Astrocyte (in vitro differentiated cells and primary cell): Measurements from ENCODE around the gene DIAPH2. TPM values are rescaled to one million over a fixed set of nuclear protein-coding genes. Genes with fewer than 3 reads are reported as not detected.

Source experiments
- DNase-seq: peaks from one replicate; pipeline ENCODE4 v3.0.0-alpha.2; 2010; ENCODE audit warnings: low read depth
- FAIRE-seq: peaks from 2 replicates; lab custom pipeline; 2011; peaks lifted over from hg19 to GRCh38; lab: Jason Lieb, UNC
- H2AFZ ChIP-seq: 2 replicates; pipeline ENCODE4 v1.6.0; 2012; ENCODE audit warnings: low read depth, low read length, inconsistent platforms
- H3K27ac ChIP-seq: 2 replicates; pipeline ENCODE4 v1.5.1; 2011; ENCODE audit warnings: low read depth, low read length, inconsistent platforms
- H3K27me3 ChIP-seq: 2 replicates; pipeline ENCODE4 v1.6.0; 2011; ENCODE audit warnings: low read length, inconsistent platforms; ENCODE audit not compliant: insufficient read depth
- H3K36me3 ChIP-seq: 2 replicates; pipeline ENCODE4 v1.5.1; 2011; ENCODE audit warnings: low read length, inconsistent platforms; ENCODE audit not compliant: insufficient read depth
- H3K4me1 ChIP-seq: 2 replicates; pipeline ENCODE4 v1.5.1; 2011; ENCODE audit warnings: low read length, inconsistent platforms; ENCODE audit not compliant: insufficient read depth
- H3K4me2 ChIP-seq: 2 replicates; pipeline ENCODE4 v1.6.0; 2012; ENCODE audit warnings: low read length, inconsistent platforms
- H3K4me3 ChIP-seq: 2 replicates; pipeline ENCODE4 v1.5.1; 2011; ENCODE audit warnings: low read depth, mild to moderate bottlenecking, low read length, inconsistent platforms; ENCODE audit not compliant: insufficient read depth
- H3K79me2 ChIP-seq: 2 replicates; pipeline ENCODE4 v1.6.0; 2012; ENCODE audit warnings: mild to moderate bottlenecking, low read length, inconsistent platforms; ENCODE audit not compliant: insufficient read depth
- H3K9ac ChIP-seq: 2 replicates; pipeline ENCODE4 v1.6.0; 2012; ENCODE audit warnings: mild to moderate bottlenecking, low read length, inconsistent platforms
- H3K9me3 ChIP-seq: 2 replicates; pipeline ENCODE4 v1.5.1; 2012; ENCODE audit warnings: low read depth, mild to moderate bottlenecking, low read length, inconsistent platforms; ENCODE audit not compliant: insufficient read depth
- H4K20me1 ChIP-seq: 2 replicates; pipeline ENCODE4 v1.6.0; 2012; ENCODE audit warnings: low read length, inconsistent platforms; ENCODE audit not compliant: insufficient read depth
- H3K27ac Mint-ChIP-seq: one replicate; pipeline ENCODE4 v1.8.0; 2021; ENCODE audit warnings: mild to moderate bottlenecking, mixed read lengths; ENCODE audit not compliant: unreplicated experiment
- H3K27me3 Mint-ChIP-seq: one replicate; pipeline ENCODE4 v1.8.0; 2021; ENCODE audit warnings: low read depth, mixed read lengths; ENCODE audit not compliant: unreplicated experiment
- H3K36me3 Mint-ChIP-seq: one replicate; pipeline ENCODE4 v1.8.0; 2021; ENCODE audit warnings: low read depth, mixed read lengths; ENCODE audit not compliant: unreplicated experiment
- H3K4me1 Mint-ChIP-seq: one replicate; pipeline ENCODE4 v1.8.0; 2021; ENCODE audit warnings: low read depth, mixed read lengths; ENCODE audit not compliant: unreplicated experiment
- H3K4me3 Mint-ChIP-seq: one replicate; pipeline ENCODE4 v1.8.0; 2021; ENCODE audit warnings: mild to moderate bottlenecking, moderate library complexity, mixed read lengths; ENCODE audit not compliant: unreplicated experiment
- H3K9me3 Mint-ChIP-seq: one replicate; pipeline ENCODE4 v1.8.0; 2021; ENCODE audit warnings: mild to moderate bottlenecking, mixed read lengths; ENCODE audit not compliant: unreplicated experiment
- CTCF ChIP-seq: IDR thresholded peaks from 2 replicates; pipeline ENCODE4 v1.5.1; 2011; ENCODE audit warnings: low read depth, mild to moderate bottlenecking, inconsistent platforms, low read length, moderate library complexity; ENCODE audit not compliant: insufficient read depth
- EZH2 ChIP-seq: IDR thresholded peaks from 2 replicates; pipeline ENCODE4 v1.6.1; 2012; ENCODE audit warnings: mild to moderate bottlenecking, low read length, inconsistent platforms; ENCODE audit not compliant: insufficient read depth
- total RNA-seq: library from RNA; stranded (reverse); gene quantifications from 2 replicates; pipeline ENCODE4 v1.2.1, GENCODE V29; 2021

Gene DIAPH2
- total RNA-seq, 1 donor from 2014 or later, result 9.8 TPM

- FAIRE-seq (no peak), DNase-seq (no peak)
- Histone ChIP-seq H3K27ac (no peak overlapping the region), H3K9me3 (no peaks in the 10 kb centered on the region), H4K20me1 (no peaks in the 10 kb centered on the region), H3K27me3 (no peaks in the 10 kb centered on the region), H3K36me3 (no peaks in the 10 kb centered on the region), H3K4me3 (no peak overlapping the region), H3K4me2 (peak overlapping the region; percentile 13), H3K79me2 (no peaks in the 10 kb centered on the region), H3K9ac (no peak overlapping the region), H3K4me1 (peaks cover 7% of the 10 kb centered on the region), H2AFZ (no peak overlapping the region)
- Mint-ChIP-seq H3K4me3 (no peak overlapping the region), H3K36me3 (no peaks in the 10 kb centered on the region), H3K27ac (no peak overlapping the region), H3K27me3 (no peaks in the 10 kb centered on the region), H3K4me1 (peaks cover 13% of the 10 kb centered on the region), H3K9me3 (no peaks in the 10 kb centered on the region)
- TF ChIP-seq CTCF, result no peak
- TF ChIP-seq EZH2, result no peak
Measured at GRCh38 chrX:97524340-97524739, 839.7 kb downstream of the DIAPH2 start.

DNA sequence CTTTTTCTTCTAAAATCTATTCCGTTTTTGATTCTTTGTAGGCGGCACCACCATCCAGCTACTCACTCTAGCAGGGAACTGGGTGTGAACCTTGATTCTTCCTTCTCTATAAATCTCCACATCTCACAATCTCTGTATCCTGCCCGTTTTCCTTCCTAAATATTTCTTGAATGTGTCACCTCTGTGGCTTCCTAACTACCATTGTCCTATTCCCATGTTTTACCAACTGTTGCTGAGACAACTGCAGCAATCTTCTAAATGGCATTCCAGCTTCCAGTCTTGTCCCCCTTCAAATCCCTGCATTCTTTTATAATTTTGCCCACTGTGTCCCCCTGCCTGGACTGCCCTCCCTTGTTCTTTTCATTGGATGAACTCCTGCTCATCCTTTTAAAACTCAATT lies 840.4 kb downstream of the DIAPH2 start:
- TF ChIP-seq CTCF (no peak), EZH2 (no peak)
- Histone ChIP-seq H3K36me3 (no peaks in the 10 kb centered on the region), H4K20me1 (no peaks in the 10 kb centered on the region), H3K79me2 (no peaks in the 10 kb centered on the region), H3K9ac (no peak overlapping the region), H3K27ac (no peak overlapping the region), H3K4me3 (no peak overlapping the region), H3K4me1 (peaks cover 7% of the 10 kb centered on the region), H3K4me2 (peak overlapping the region; percentile 41), H3K27me3 (no peaks in the 10 kb centered on the region), H3K9me3 (no peaks in the 10 kb centered on the region), H2AFZ (no peak overlapping the region)
- Mint-ChIP-seq H3K9me3 (no peaks in the 10 kb centered on the region), H3K27me3 (no peaks in the 10 kb centered on the region), H3K27ac (peak overlapping the region; percentile 45), H3K36me3 (no peaks in the 10 kb centered on the region), H3K4me1 (peaks cover 16% of the 10 kb centered on the region), H3K4me3 (no peak overlapping the region)
- peak; percentile 55 for FAIRE-seq
- DNase-seq, result peak; percentile 35

DNA sequence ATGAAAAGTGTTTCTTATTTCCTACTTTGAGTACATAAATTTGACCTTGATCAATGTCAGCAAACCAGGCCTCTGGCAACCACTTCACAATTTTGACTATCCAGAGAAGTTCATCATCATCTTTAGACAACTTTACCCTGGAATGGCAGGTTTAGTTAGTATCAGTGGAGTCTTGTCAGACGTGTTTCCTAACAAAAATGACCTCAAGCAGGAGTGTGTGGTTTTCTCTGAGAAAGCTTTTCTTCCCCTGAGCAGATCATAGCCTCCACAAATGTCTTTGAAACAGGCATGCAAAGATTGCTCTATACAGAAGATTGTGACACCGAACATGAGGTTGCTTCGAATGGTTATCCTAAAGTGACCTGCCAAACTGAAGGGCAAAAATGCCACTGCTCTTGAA lies 841.3 kb downstream of the DIAPH2 start:
- Histone ChIP-seq H2AFZ (no peak overlapping the region), H3K79me2 (no peaks in the 10 kb centered on the region), H3K36me3 (no peaks in the 10 kb centered on the region), H3K9ac (no peak overlapping the region), H3K9me3 (peaks cover 2% of the 10 kb centered on the region), H3K27ac (no peak overlapping the region), H3K4me3 (no peak overlapping the region), H3K4me1 (peaks cover 7% of the 10 kb centered on the region), H4K20me1 (no peaks in the 10 kb centered on the region), H3K4me2 (no peak overlapping the region), H3K27me3 (no peaks in the 10 kb centered on the region)
- Mint-ChIP-seq H3K9me3 (no peaks in the 10 kb centered on the region), H3K36me3 (no peaks in the 10 kb centered on the region), H3K4me3 (no peak overlapping the region), H3K4me1 (peaks cover 16% of the 10 kb centered on the region), H3K27ac (no peak overlapping the region), H3K27me3 (no peaks in the 10 kb centered on the region)
- FAIRE-seq, result no peak
- no peak for DNase-seq
- TF ChIP-seq EZH2 (no peak), CTCF (no peak)
